H1 (cell line): Measurements from ENCODE around the gene COL11A2. TPM values are rescaled to one million over a fixed set of nuclear protein-coding genes. Genes with fewer than 3 reads are reported as not detected.

Experiments used
- CTCF ChIA-PET: fragments of 300-600 bp; sonication (Branson Sonifier 250); formaldehyde crosslinking; loops from one replicate; lab custom pipeline; 2021; ENCODE audit not compliant: partially characterized antibody; lab: Charles Lee
- POLR2A ChIA-PET: fragments of 300-600 bp; sonication (Branson Sonifier 250); formaldehyde crosslinking; loops from one replicate; lab custom pipeline; 2021; ENCODE audit warnings: inconsistent platforms; ENCODE audit not compliant: partially characterized antibody; lab: Charles Lee
- DNase-seq, 2 experiments: peaks; one replicate each; pipeline versions ENCODE4 v3.0.0 to v3.0.0-alpha.2; 2010 to 2022; ENCODE audit warnings: low spot score in 2 of 2, low read depth in 1 of 2, mixed read lengths in 1 of 2
- FAIRE-seq: peaks from 2 replicates; lab custom pipeline; 2011; peaks lifted over from hg19 to GRCh38; lab: Jason Lieb, UNC
- H2AFZ ChIP-seq: 2 replicates; pipeline ENCODE4 v1.8.1; 2012; ENCODE audit warnings: low read length, inconsistent platforms
- H2AK5ac ChIP-seq: 2 replicates; pipeline ENCODE4 v1.6.1; 2013; ENCODE audit warnings: low read depth, low read length
- H2BK120ac ChIP-seq: replicated peaks from 2 replicates; pipeline ENCODE3; 2013; ENCODE audit warnings: low read depth, low read length, inconsistent platforms
- H2BK12ac ChIP-seq: 2 replicates; pipeline ENCODE4 v1.6.1; 2013; ENCODE audit warnings: low read depth, low read length
- H2BK15ac ChIP-seq: 2 replicates; pipeline ENCODE4 v1.6.1; 2013; ENCODE audit warnings: low read length
- H2BK20ac ChIP-seq: 2 replicates; pipeline ENCODE4 v1.6.1; 2013; ENCODE audit warnings: low read length
- H2BK5ac ChIP-seq: 2 replicates; pipeline ENCODE4 v1.6.1; 2013; ENCODE audit warnings: low read depth, low read length
- H3K14ac ChIP-seq: 2 replicates; pipeline ENCODE4 v1.6.1; 2013; ENCODE audit warnings: inconsistent platforms; ENCODE audit not compliant: insufficient read length
- H3K18ac ChIP-seq: 2 replicates; pipeline ENCODE4 v1.6.1; 2013; ENCODE audit warnings: low read length; ENCODE audit errors: extremely low read depth
- H3K23ac ChIP-seq: 2 replicates; pipeline ENCODE4 v1.6.1; 2013; ENCODE audit warnings: inconsistent platforms; ENCODE audit not compliant: insufficient read length
- H3K23me2 ChIP-seq: 2 replicates; pipeline ENCODE4 v1.6.1; 2013; ENCODE audit warnings: low read depth, low read length
- H3K27ac ChIP-seq: 2 replicates; pipeline ENCODE4 v1.6.1; 2011; ENCODE audit warnings: low read depth, low read length, inconsistent platforms
- H3K27me3 ChIP-seq, 4 experiments: replicated peaks in 1 of 4; 1 replicate in 1 of 4; 2 replicates in 3 of 4; pipeline versions ENCODE4 v1.6.1 to v1.8.1; 2011 to 2013; ENCODE audit warnings: low read length in 3 of 4, mild to moderate bottlenecking in 3 of 4, inconsistent platforms in 2 of 4, mixed read lengths in 2 of 4, moderate library complexity in 1 of 4; ENCODE audit not compliant: control insufficient read depth in 3 of 4, insufficient read depth in 3 of 4; ENCODE audit errors: extremely low read depth in 1 of 4
- H3K36me3 ChIP-seq, 4 experiments: 2 replicates each; pipeline versions ENCODE4 v1.6.1 to v1.8.1; 2011 to 2013; ENCODE audit warnings: mild to moderate bottlenecking in 4 of 4, low read length in 3 of 4, moderate library complexity in 2 of 4, control low read depth in 1 of 4, inconsistent platforms in 1 of 4; ENCODE audit not compliant: insufficient read depth in 4 of 4, control insufficient read depth in 2 of 4
- H3K4ac ChIP-seq: replicated peaks from 2 replicates; pipeline ENCODE3; 2013; ENCODE audit warnings: low read length, low read depth, mixed read lengths, inconsistent platforms; ENCODE audit not compliant: insufficient read length
- H3K4me1 ChIP-seq, 4 experiments: replicated peaks in 1 of 4; 1 replicate in 1 of 4; 2 replicates in 3 of 4; pipeline versions ENCODE4 v1.6.1 to v1.8.1; 2011 to 2013; ENCODE audit warnings: low read length in 3 of 4, inconsistent platforms in 2 of 4, mixed read lengths in 1 of 4; ENCODE audit not compliant: insufficient read depth in 4 of 4, control insufficient read depth in 3 of 4
- H3K4me2 ChIP-seq, 2 experiments: 2 replicates each; pipeline versions ENCODE4 v1.6.1 to v1.8.1; 2011 to 2013; ENCODE audit warnings: low read depth in 2 of 2, low read length in 2 of 2, control low read depth in 1 of 2, inconsistent platforms in 1 of 2, mild to moderate bottlenecking in 1 of 2; ENCODE audit not compliant: insufficient read depth in 1 of 2
- H3K4me3 ChIP-seq, 4 experiments: fragments of 200-600, 300-600 bp in 1 of 4; sonication (generic), shearing (Covaris generic), sonication (Bioruptor Twin) in 1 of 4; 2 replicates each; pipeline versions ENCODE4 v1.5.1 to v1.8.1; 2011 to 2016; ENCODE audit warnings: low read length in 4 of 4, low read depth in 3 of 4, control low read depth in 2 of 4, inconsistent platforms in 2 of 4, mild to moderate bottlenecking in 2 of 4, mixed read lengths in 1 of 4, moderate library complexity in 1 of 4; ENCODE audit not compliant: insufficient read depth in 2 of 4; ENCODE audit errors: extremely low read depth in 1 of 4
- H3K56ac ChIP-seq: replicated peaks from 2 replicates; pipeline ENCODE3; 2013; ENCODE audit warnings: low read depth, mild to moderate bottlenecking, mixed read lengths, low read length, inconsistent platforms; ENCODE audit not compliant: insufficient read length
- H3K79me1 ChIP-seq: 2 replicates; pipeline ENCODE4 v1.6.1; 2013; ENCODE audit warnings: low read depth, low read length, control low read depth
- H3K79me2 ChIP-seq, 2 experiments: 2 replicates each; pipeline versions ENCODE4 v1.6.1 to v1.8.1; 2012 to 2013; ENCODE audit warnings: low read length in 2 of 2, mild to moderate bottlenecking in 2 of 2, inconsistent platforms in 1 of 2; ENCODE audit not compliant: insufficient read depth in 2 of 2, control insufficient read depth in 1 of 2
- H3K9ac ChIP-seq, 4 experiments: replicated peaks in 1 of 4; 1 replicate in 1 of 4; 2 replicates in 3 of 4; pipeline versions ENCODE4 v1.6.1 to v1.8.1; 2011 to 2013; ENCODE audit warnings: low read depth in 3 of 4, low read length in 3 of 4, control low read depth in 2 of 4, mild to moderate bottlenecking in 2 of 4, moderate library complexity in 2 of 4, inconsistent platforms in 1 of 4; ENCODE audit errors: extremely low read depth in 1 of 4
- H3K9me3 ChIP-seq, 2 experiments: 2 replicates each; pipeline versions ENCODE4 v1.6.1 to v1.8.1; 2012 to 2013; ENCODE audit warnings: mild to moderate bottlenecking in 2 of 2, moderate library complexity in 2 of 2, control low read depth in 1 of 2, inconsistent platforms in 1 of 2, low read depth in 1 of 2, low read length in 1 of 2, mixed read lengths in 1 of 2; ENCODE audit not compliant: insufficient read depth in 2 of 2
- H4K20me1 ChIP-seq, 2 experiments: replicated peaks in 1 of 2; 2 replicates each; pipeline versions ENCODE3 to v1.8.1; 2011 to 2013; ENCODE audit warnings: inconsistent platforms in 2 of 2, low read length in 2 of 2, mild to moderate bottlenecking in 1 of 2; ENCODE audit not compliant: insufficient read depth in 2 of 2, control insufficient read depth in 1 of 2
- H4K5ac ChIP-seq: 2 replicates; pipeline ENCODE4 v1.6.1; 2013; ENCODE audit warnings: low read length, low read depth, mixed read lengths, inconsistent platforms; ENCODE audit not compliant: insufficient read length
- H4K8ac ChIP-seq: 2 replicates; pipeline ENCODE4 v1.8.0; 2013; ENCODE audit warnings: mild to moderate bottlenecking, moderate library complexity, low read length, inconsistent platforms; ENCODE audit not compliant: insufficient read depth; ENCODE audit errors: extremely low read depth
- H4K91ac ChIP-seq: replicated peaks from 2 replicates; pipeline ENCODE3; 2013; ENCODE audit warnings: low read length, mixed read lengths, inconsistent platforms; ENCODE audit not compliant: insufficient read length
- EZH2 ChIP-seq: fragments of 200-600 bp; sonication (generic); IDR thresholded peaks from 2 replicates; pipeline ENCODE4 v1.7.1; 2012; ENCODE audit warnings: low read depth, mild to moderate bottlenecking, moderate library complexity, low read length, inconsistent platforms; ENCODE audit not compliant: severe bottlenecking
- RFX5 ChIP-seq: IDR thresholded peaks from 2 replicates; pipeline ENCODE4 v1.6.1; 2011; ENCODE audit warnings: low read depth, low read length, improper control_type of control experiment, borderline replicate concordance
- WGBS, 2 experiments: shearing (Covaris generic) in 1 of 2; methylation state at CpG; one replicate each; pipeline versions ENCODE4 v1.1.6 to v1.1.7; 2013 to 2015; ENCODE audit warnings: low lambda C conversion rate in 2 of 2, mixed read lengths in 2 of 2, inconsistent platforms in 1 of 2, low coverage in 1 of 2, missing lambda C conversion rate in 1 of 2; ENCODE audit not compliant: insufficient replicate concordance in 2 of 2, insufficient coverage in 1 of 2, insufficient read length in 1 of 2; ENCODE audit errors: extremely low coverage in 1 of 2, missing lambda C conversion rate in 1 of 2; 5-methylcytosine and 5-hydroxymethylcytosine counted together
- polyA plus RNA-seq, 7 experiments: library from polyadenylated mRNA; depleted of rRNA in 3 of 7; stranded (reverse) in 5 of 7; unstranded in 2 of 7; fragments of >200 nt in 5 of 7; fragments of 200-250 nt in 2 of 7; gene quantifications; 1 replicate in 5 of 7; 2 replicates in 1 of 7; 4 replicates in 1 of 7; pipeline versions ENCODE4 v1.2.1 to v1.2.3, GENCODE V29; 2011 to 2013; ENCODE audit warnings: missing spikeins in 2 of 7, mixed read lengths in 2 of 7
- total RNA-seq: library from RNA; stranded (reverse); fragmentation: NEBNext Ultra II Directional; extraction: Animal tissue kit (Norgen Biotek cat#: 25700); gene quantifications from 2 replicates; pipeline ENCODE4 v1.2.1, GENCODE V29; 2021

The COL11A2 gene
- total and polyA plus RNA-seq, 2 of the 8 experiments (the other 6 are each of a cell fraction or from before 2014, with no cell fraction given) = 2.8 to 3.8 TPM

DNA sequence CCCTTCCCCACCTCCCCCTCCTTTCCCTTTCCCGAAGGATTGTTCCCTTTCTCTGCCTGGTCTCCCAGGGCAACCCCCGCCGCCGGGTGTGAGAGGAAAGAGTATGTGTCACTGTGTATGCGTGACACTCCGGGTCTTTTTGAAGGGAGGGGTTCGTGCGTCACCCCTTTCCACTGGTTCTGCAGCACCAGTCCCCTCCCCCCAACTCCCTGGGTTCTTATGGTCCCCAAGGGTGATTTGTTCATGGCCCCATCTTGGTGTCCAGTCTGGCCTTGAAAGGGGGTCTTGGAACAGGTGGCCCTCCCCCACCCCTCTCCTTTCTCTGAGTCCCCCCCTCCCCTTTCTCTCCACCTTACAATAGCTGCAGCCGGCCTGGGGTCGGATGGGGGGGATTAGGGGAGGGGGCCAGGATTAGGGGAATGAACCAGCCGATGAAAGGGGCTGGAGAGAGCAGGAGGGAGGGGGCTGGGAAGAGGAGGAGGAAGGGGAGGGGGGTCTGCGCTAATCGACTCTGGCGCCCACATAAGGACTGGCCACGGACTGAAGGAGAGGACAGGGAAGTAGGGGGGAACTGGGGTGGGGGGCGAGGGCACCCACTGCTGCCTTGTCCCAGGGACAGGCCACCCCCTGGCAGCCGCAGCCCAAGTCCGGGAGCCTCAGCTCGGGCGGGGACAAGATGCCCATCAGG lies 14.7 kb upstream of the COL11A2 start:
- peak; percentile 16 for TF ChIP-seq EZH2
- no peak for TF ChIP-seq RFX5
- TF ChIP-seq, all 59 proteins: peak for 1
- H3K23ac ChIP-seq = no peak overlapping the region
- no peak overlapping the region for H3K18ac ChIP-seq
- no peak overlapping the region for H2BK15ac ChIP-seq
- H3K4ac ChIP-seq = no peak overlapping the region
- no peak overlapping the region; the same call in 1 of the 2 replicates for H4K8ac ChIP-seq
- peaks cover 7 to 25% of the 10 kb centered on the region in 2 experiments for H4K20me1 ChIP-seq
- peaks cover 22% of the 10 kb centered on the region; the same call in 1 of the 2 replicates for H3K23me2 ChIP-seq
- H3K4me2 ChIP-seq = peak overlapping the region; percentile 76 to 100
- H4K91ac ChIP-seq = no peak overlapping the region
- H2AFZ ChIP-seq = no peak overlapping the region
- ChIA-PET CTCF (interaction anchor here (6.3 kb wide), 1 partner anchor 41 kb away, joined by 60 read pairs; no protein-coding TSS in a partner anchor), POLR2A (interaction anchor here (2.1 kb wide), 1 partner anchor 9 kb away, joined by 10 read pairs; no protein-coding TSS in a partner anchor)
- H2AK5ac ChIP-seq = no peak overlapping the region
- H3K36me3 ChIP-seq = peaks cover 9 to 23% (median 17%) of the 10 kb centered on the region in 4 experiments
- H3K4me3 ChIP-seq = peak overlapping the region; percentile 75 to 92 (median 88); a peak in 7 of 8 replicates
- no peak overlapping the region for H3K56ac ChIP-seq
- H3K4me1 ChIP-seq = peaks cover 0 to 28% (median 11%) of the 10 kb centered on the region in 4 experiments; a peak in 6 of 7 replicates
- peaks cover 8% of the 10 kb centered on the region for H3K79me1 ChIP-seq
- whole genome bisulfite sequencing, 2 experiments = 15% methylated on average over 13 of the region's 20 CpGs; no CpG with 5 or more reads in 1 of the 2 experiments
- no peak overlapping the region for H2BK12ac ChIP-seq
- H2BK20ac ChIP-seq = no peak overlapping the region
- no peak for DNase-seq
- H2BK120ac ChIP-seq = no peak overlapping the region
- no peak overlapping the region for H3K27ac ChIP-seq
- H3K27me3 ChIP-seq = peaks cover 9 to 40% (median 30%) of the 10 kb centered on the region in 4 experiments; a peak in 6 of 7 replicates
- no peak overlapping the region for H2BK5ac ChIP-seq
- peaks cover 1 to 7% of the 10 kb centered on the region in 2 experiments; a peak in 3 of 4 replicates for H3K79me2 ChIP-seq
- H3K9me3 ChIP-seq = no peaks in the 10 kb centered on the region
- no peak for FAIRE-seq
- H4K5ac ChIP-seq = no peak overlapping the region
- no peak overlapping the region for H3K9ac ChIP-seq
- H3K14ac ChIP-seq = no peak overlapping the region
